Hepatocyte (in vitro differentiated cells): ENCODE data around the gene TRPV3.

ENCODE experiments used
- CTCF ChIP-seq: fragments of 200-600 bp; sonication (generic); IDR thresholded peaks from 2 replicates; pipeline ENCODE4 v1.5.1; 2016; ENCODE audit warnings: antibody characterized with exemption, mild to moderate bottlenecking; ENCODE audit not compliant: poor library complexity
- EZH2 ChIP-seq: fragments of 200-600 bp; sonication (generic); IDR thresholded peaks from 2 replicates; pipeline ENCODE4 v1.6.1; 2016; ENCODE audit warnings: antibody characterized with exemption, mild to moderate bottlenecking, borderline replicate concordance

DNA sequence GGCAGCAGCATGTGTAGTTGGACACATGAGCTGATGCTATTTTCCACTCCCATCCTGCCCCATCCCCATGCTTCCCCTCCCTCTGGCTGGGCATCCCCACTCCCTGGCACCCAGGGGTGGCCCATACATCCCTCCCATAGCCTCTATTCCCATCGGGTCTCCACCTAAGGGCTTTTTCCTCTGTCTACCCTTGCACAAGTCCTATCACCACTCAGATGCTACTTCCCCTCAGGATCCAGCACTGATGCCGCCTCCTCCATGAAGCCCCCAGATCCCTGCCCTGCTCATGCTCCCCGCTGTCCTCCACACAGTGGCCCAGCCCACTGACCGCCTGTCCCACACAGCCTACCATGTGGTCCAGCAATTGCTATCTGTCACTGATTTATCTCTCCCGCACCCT lies 35.8 kb upstream of the TRPV3 start:
- TF ChIP-seq CTCF (no peak), EZH2 (no peak)
